Small intestine (tissue), 4 donors: Measurements from ENCODE around the gene OGG1. TPM values are rescaled to one million over a fixed set of nuclear protein-coding genes. Genes with fewer than 3 reads are reported as not detected.

Source experiments
- polyA plus RNA-seq, 4 donors: library from polyadenylated mRNA; stranded (reverse) in 3 of 4; unstranded in 1 of 4; fragments of 200-250 nt in 3 of 4; fragments of 120-200 nt in 1 of 4; gene quantifications; one replicate each; pipeline versions ENCODE4 v1.2.1 to v1.2.3, GENCODE V29; 2013
- donor health status: healthy with polysubstance abuse.
- donor health status: Bipolar disorder and iron deficiency.
- donor health status: healthy.

The OGG1 gene
- polyA plus RNA-seq, 4 donors, result 25.4 to 111 (median 43.1) TPM

Other genes starting within 250 kb of the OGG1 start
- gene LHFPL4, start 196.1 kb upstream of the OGG1 start, polyA plus RNA-seq, result 1 to 10 TPM in 1 of 4 donors, under 1 TPM in 2, not detected in 1; 0.22 to 1.2 (median 0.25) TPM
- 10 to 100 TPM; 22.0 to 47.0 (median 36.6) TPM for gene MTMR14, start 100.4 kb upstream of the OGG1 start, polyA plus RNA-seq
- gene CPNE9, start 46.1 kb upstream of the OGG1 start, polyA plus RNA-seq, result under 1 TPM in 2 of 4 donors, not detected in 2; 0.35 to 0.92 TPM
- 10 to 100 TPM in 1 of 4 donors, 1 to 10 TPM in 3; 5.1 to 16.0 (median 7.6) TPM for gene BRPF1, start 18.2 kb upstream of the OGG1 start, polyA plus RNA-seq
- 10 to 100 TPM; 10.1 to 22.5 (median 19.4) TPM for gene CAMK1, start 20.0 kb downstream of the OGG1 start, polyA plus RNA-seq
- 10 to 100 TPM; 41.1 to 59.0 (median 44.6) TPM for gene TADA3, start 42.5 kb downstream of the OGG1 start, polyA plus RNA-seq
- gene ARPC4, start 43.1 kb downstream of the OGG1 start, polyA plus RNA-seq, result 100 to 1,000 TPM; 143 to 178 (median 161) TPM
- gene TTLL3, start 60.3 kb downstream of the OGG1 start, polyA plus RNA-seq, result 10 to 100 TPM; 20.8 to 51.9 (median 22.6) TPM
- gene RPUSD3, start 94.1 kb downstream of the OGG1 start, polyA plus RNA-seq, result 10 to 100 TPM; 19.2 to 41.1 (median 25.7) TPM
- 100 to 1,000 TPM in 2 of 4 donors, 10 to 100 TPM in 2; 19.0 to 748 (median 310) TPM for gene CIDEC, start 130.3 kb downstream of the OGG1 start, polyA plus RNA-seq
- 10 to 100 TPM; 49.0 to 56.8 (median 52.7) TPM for gene JAGN1, start 140.7 kb downstream of the OGG1 start, polyA plus RNA-seq
- gene IL17RE, start 152.9 kb downstream of the OGG1 start, polyA plus RNA-seq, result 10 to 100 TPM; 31.3 to 59.3 (median 43.5) TPM
- 10 to 100 TPM; 35.7 to 96.2 (median 41.3) TPM for gene IL17RC, start 167.1 kb downstream of the OGG1 start, polyA plus RNA-seq
- gene CRELD1, start 183.9 kb downstream of the OGG1 start, polyA plus RNA-seq, result 10 to 100 TPM; 16.2 to 53.7 (median 32.1) TPM
- 1 to 10 TPM in 1 of 4 donors, under 1 TPM in 3; 0.45 to 1.3 (median 0.82) TPM for gene PRRT3, start 202.5 kb downstream of the OGG1 start, polyA plus RNA-seq
- 10 to 100 TPM; 21.9 to 74.6 (median 47.7) TPM for gene EMC3, start 236.9 kb downstream of the OGG1 start, polyA plus RNA-seq